ENCODE results near the gene OTX2.

DNA sequence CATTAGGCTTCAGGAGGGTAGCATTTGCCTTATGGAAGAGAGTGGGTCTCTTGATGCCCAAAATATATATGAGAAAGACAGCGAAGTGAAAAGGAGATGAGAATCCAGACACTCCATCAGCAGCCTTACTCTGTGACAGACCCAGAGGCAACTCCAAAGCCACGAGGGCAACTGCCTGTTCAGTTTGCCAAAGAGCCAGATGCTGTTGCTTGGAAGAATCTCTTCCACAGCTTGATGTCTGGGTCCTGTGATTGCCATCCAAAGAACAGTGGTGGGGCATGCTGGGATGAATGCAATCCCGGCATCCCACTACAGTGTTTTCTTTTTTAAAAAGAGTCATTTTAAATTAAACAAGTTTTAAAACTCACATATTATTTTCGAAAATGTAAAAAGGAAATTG is 10.9 kb upstream of the OTX2 start:
- TF ChIP-seq CTCF (IDR thresholded peaks at IDR 0.05) (no peak), POLR2A (IDR thresholded peaks at IDR 0.05) (no peak), EP300 (IDR thresholded peaks at IDR 0.05) (no peak)

All from tibial nerve (tissue), 4 donors.